ENCODE results near the gene WIZ.

WIZ gene

GRCh38 chr19:15444505-15445226, 5.1 kb downstream of the WIZ start:
- DNase-seq: no peak

- no peak for DNase-seq
These were observed 5.9 kb downstream of the WIZ start for GRCh38 chr19:15443838-15444237.

GRCh38 chr19:15443325-15443724, 6.4 kb downstream of the WIZ start:
- DNase-seq: no peak

- no peak for DNase-seq
These were observed 7.4 kb downstream of the WIZ start for GRCh38 chr19:15442142-15442920.

GRCh38 chr19:15441317-15441716, 8.4 kb downstream of the WIZ start:
- DNase-seq: no peak

GRCh38 chr19:15439821-15440641, 9.7 kb downstream of the WIZ start:
- DNase-seq: no peak

- no peak for DNase-seq
These were observed 10.5 kb downstream of the WIZ start for GRCh38 chr19:15439078-15439799.

- no peak for DNase-seq
These were observed 11.2 kb downstream of the WIZ start for GRCh38 chr19:15438577-15438976.

GRCh38 chr19:15438124-15438496, 11.6 kb downstream of the WIZ start:
- peak; percentile 28 for DNase-seq

GRCh38 chr19:15437355-15438123, 12.2 kb downstream of the WIZ start:
- peak; percentile 60 for DNase-seq

- DNase-seq: no peak
These were observed 13.0 kb downstream of the WIZ start for GRCh38 chr19:15436826-15437110.

GRCh38 chr19:15436012-15436825, 13.5 kb downstream of the WIZ start:
- no peak for DNase-seq

- no peak for DNase-seq
These were observed 16.2 kb downstream of the WIZ start for GRCh38 chr19:15433519-15434069.

- DNase-seq: peak; percentile 98
These were observed 16.9 kb downstream of the WIZ start for GRCh38 chr19:15432629-15433518.

- DNase-seq: peak; percentile 48
These were observed 17.7 kb downstream of the WIZ start for GRCh38 chr19:15432018-15432494.

- DNase-seq: no peak
These were observed 18.2 kb downstream of the WIZ start for GRCh38 chr19:15431396-15432017.

- DNase-seq: no peak
These were observed 19.1 kb downstream of the WIZ start for GRCh38 chr19:15430526-15431120.

- no peak for DNase-seq
These were observed 19.8 kb downstream of the WIZ start for GRCh38 chr19:15429825-15430467.

Data from NCI-H69 (cell line).